GM10266 (cell line): ENCODE data around the gene SPECC1.

Source experiments
- DNase-seq: peaks from one replicate; pipeline ENCODE4 v3.0.0; 2012; ENCODE audit errors: extremely low spot score
- CTCF ChIP-seq: IDR thresholded peaks from 2 replicates; pipeline ENCODE4 v1.5.1; 2012; ENCODE audit warnings: mild to moderate bottlenecking, low read depth; ENCODE audit not compliant: control insufficient read depth, insufficient read depth; ENCODE audit errors: missing control alignments

SPECC1 gene

GRCh38 chr17:20040216-20040615, 31.1 kb downstream of the SPECC1 start:
- no peak for TF ChIP-seq CTCF

GRCh38 chr17:20043021-20043420, 33.9 kb downstream of the SPECC1 start:
- TF ChIP-seq CTCF = no peak
- no peak for DNase-seq

More at GRCh38 chr17:20040216-20040615, 31.1 kb downstream of the SPECC1 start:
- DNase-seq = no peak

- DNase-seq = no peak
- TF ChIP-seq CTCF = no peak
These were observed 36.3 kb downstream of the SPECC1 start for GRCh38 chr17:20045476-20045875.

- no peak for DNase-seq
- no peak for TF ChIP-seq CTCF
These were observed 37.5 kb downstream of the SPECC1 start for GRCh38 chr17:20046629-20047028.

- TF ChIP-seq CTCF = no peak
These were observed 42.5 kb downstream of the SPECC1 start for GRCh38 chr17:20051624-20052023.

GRCh38 chr17:20053361-20053964, 44.3 kb downstream of the SPECC1 start:
- DNase-seq = no peak
- no peak for TF ChIP-seq CTCF

More at GRCh38 chr17:20051624-20052023, 42.5 kb downstream of the SPECC1 start:
- DNase-seq = no peak

- DNase-seq = peak; percentile 21
- no peak for TF ChIP-seq CTCF
These were observed 50.6 kb downstream of the SPECC1 start for GRCh38 chr17:20059728-20060188.
